ENCODE measurements around the gene HRCT1. TPM values are rescaled to one million over a fixed set of nuclear protein-coding genes. Genes with fewer than 3 reads are reported as not detected.

Gene HRCT1
- total RNA-seq, 2 experiments from 2014 or later, result not detected

DNA sequence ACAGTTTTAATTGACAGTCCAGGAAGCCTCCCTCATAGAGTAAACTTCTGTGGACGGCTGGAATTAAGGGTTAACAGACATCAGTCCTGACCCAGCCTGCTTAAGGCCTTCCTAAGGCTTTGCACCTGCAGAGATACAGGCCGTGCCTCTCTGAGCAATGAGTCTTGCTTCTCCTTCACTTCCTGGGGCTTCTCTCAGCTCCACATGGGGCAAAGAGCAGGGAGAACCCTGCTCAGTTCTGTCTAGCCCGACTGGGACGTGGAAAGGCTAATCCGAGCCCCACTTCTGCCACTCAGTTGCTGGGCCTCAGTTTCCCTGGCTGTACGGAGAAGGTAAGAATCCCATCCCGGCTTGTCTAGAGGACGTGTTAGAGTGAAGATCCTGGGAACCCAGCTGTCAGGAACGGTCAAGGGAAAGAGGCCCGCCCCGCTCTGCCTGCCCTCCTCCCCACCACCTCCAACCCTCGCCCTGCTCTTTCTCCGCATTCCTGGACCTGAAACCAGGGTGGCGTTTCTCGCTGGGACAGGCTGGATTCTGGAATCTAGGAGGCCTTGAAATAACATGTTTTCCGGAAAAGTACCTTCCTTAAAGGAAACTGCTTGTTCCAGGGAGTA is 9.8 kb downstream of the HRCT1 start:
- no peaks in the 10 kb centered on the region for H3K36me3 Mint-ChIP-seq (ENCODE audit: low read depth)
- H3K27ac ChIP-seq (ENCODE audit: low read depth in 1 of 2, low read length in 2 of 2), result no peak overlapping the region
- peaks cover 28% of the 10 kb centered on the region for H3K4me1 Mint-ChIP-seq (ENCODE audit: low read depth)
- no peak overlapping the region for H3K4me3 Mint-ChIP-seq
- H3K27me3 Mint-ChIP-seq, result no peaks in the 10 kb centered on the region
- peak overlapping the region; percentile 53 for H3K27ac Mint-ChIP-seq
- H3K27me3 ChIP-seq (ENCODE audit: control insufficient read depth in 1 of 2, insufficient read depth in 2 of 2, low read length in 2 of 2), result no peaks in the 10 kb centered on the region
- no peak for ATAC-seq (ENCODE audit: poor library complexity)
- ChIA-PET POLR2A (no interaction called here), CTCF (no interaction called here)
- H3K4me1 ChIP-seq (ENCODE audit: insufficient read depth, low read length), result peaks cover 26% of the 10 kb centered on the region
- H3K4me3 ChIP-seq (ENCODE audit: low read length), result no peak overlapping the region
- intact Hi-C loops (cut with DNase I, micrococcal nuclease), result no loop called here
- TF ChIP-seq, protein P1, sequence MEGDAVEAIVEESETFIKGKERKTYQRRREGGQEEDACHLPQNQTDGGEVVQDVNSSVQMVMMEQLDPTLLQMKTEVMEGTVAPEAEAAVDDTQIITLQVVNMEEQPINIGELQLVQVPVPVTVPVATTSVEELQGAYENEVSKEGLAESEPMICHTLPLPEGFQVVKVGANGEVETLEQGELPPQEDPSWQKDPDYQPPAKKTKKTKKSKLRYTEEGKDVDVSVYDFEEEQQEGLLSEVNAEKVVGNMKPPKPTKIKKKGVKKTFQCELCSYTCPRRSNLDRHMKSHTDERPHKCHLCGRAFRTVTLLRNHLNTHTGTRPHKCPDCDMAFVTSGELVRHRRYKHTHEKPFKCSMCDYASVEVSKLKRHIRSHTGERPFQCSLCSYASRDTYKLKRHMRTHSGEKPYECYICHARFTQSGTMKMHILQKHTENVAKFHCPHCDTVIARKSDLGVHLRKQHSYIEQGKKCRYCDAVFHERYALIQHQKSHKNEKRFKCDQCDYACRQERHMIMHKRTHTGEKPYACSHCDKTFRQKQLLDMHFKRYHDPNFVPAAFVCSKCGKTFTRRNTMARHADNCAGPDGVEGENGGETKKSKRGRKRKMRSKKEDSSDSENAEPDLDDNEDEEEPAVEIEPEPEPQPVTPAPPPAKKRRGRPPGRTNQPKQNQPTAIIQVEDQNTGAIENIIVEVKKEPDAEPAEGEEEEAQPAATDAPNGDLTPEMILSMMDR (IDR thresholded peaks at IDR 0.05), result no peak
- H3K9me3 ChIP-seq (ENCODE audit: control insufficient read depth in 1 of 2, insufficient read depth in 1 of 2, low read length in 2 of 2), result no peaks in the 10 kb centered on the region
- H3K9me3 Mint-ChIP-seq, result no peaks in the 10 kb centered on the region
- DNase-seq, result no peak
- H3K36me3 ChIP-seq (ENCODE audit: insufficient read depth, low read length), result no peaks in the 10 kb centered on the region

DNA sequence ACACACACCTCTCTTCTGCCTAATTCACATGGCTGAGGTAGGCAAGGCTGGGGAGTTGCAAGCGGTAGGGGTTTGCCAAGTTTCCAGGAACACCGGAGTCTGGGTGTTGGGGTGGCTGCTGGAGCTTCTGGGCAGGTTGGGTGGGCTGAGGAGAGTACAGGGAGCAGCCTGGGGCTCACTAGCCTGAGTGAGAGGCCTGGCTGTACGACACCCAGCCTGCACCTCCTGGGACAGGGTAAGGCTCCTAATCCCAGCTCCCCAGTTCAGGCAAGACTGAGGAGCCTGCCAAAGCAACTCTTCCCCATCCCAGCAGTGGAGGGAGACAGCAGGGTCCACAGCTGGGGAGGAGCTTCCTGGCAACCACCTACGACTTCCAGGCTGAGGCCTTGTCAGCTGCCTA is 11.3 kb downstream of the HRCT1 start:
- Histone ChIP-seq H3K4me3 (ENCODE audit: low read length) (no peak overlapping the region), H3K27me3 (ENCODE audit: control insufficient read depth in 1 of 2, insufficient read depth in 2 of 2, low read length in 2 of 2) (no peaks in the 10 kb centered on the region), H3K4me1 (ENCODE audit: insufficient read depth, low read length) (peaks cover 12% of the 10 kb centered on the region), H3K27ac (ENCODE audit: low read depth in 1 of 2, low read length in 2 of 2) (no peak overlapping the region), H3K36me3 (ENCODE audit: insufficient read depth, low read length) (no peaks in the 10 kb centered on the region), H3K9me3 (ENCODE audit: control insufficient read depth in 1 of 2, insufficient read depth in 1 of 2, low read length in 2 of 2) (no peaks in the 10 kb centered on the region)
- Mint-ChIP-seq H3K27ac (no peak overlapping the region), H3K4me3 (no peak overlapping the region), H3K4me1 (ENCODE audit: low read depth) (peaks cover 15% of the 10 kb centered on the region), H3K27me3 (no peaks in the 10 kb centered on the region), H3K9me3 (no peaks in the 10 kb centered on the region), H3K36me3 (ENCODE audit: low read depth) (no peaks in the 10 kb centered on the region)
- ChIA-PET CTCF (interaction anchor here (0.9 kb wide), 1 partner anchor 38 kb away, joined by 3 read pairs; no protein-coding TSS in a partner anchor), POLR2A (interaction anchor here (2.1 kb wide), 1 partner anchor 23 kb away, joined by 7 read pairs; no protein-coding TSS in a partner anchor)
- ATAC-seq (ENCODE audit: poor library complexity), result no peak
- DNase-seq, result no peak
- intact Hi-C loops (cut with DNase I, micrococcal nuclease), result no loop called here
- TF ChIP-seq, protein P1 (IDR thresholded peaks at IDR 0.05), result no peak

- Mint-ChIP-seq H3K27me3 (no peaks in the 10 kb centered on the region), H3K36me3 (ENCODE audit: low read depth) (no peaks in the 10 kb centered on the region), H3K4me1 (ENCODE audit: low read depth) (peaks cover 15% of the 10 kb centered on the region), H3K4me3 (no peak overlapping the region), H3K27ac (peak overlapping the region; percentile 9), H3K9me3 (no peaks in the 10 kb centered on the region)
- no peak for ATAC-seq (ENCODE audit: poor library complexity)
- no peak overlapping the region for H3K4me3 ChIP-seq (ENCODE audit: low read length)
- ChIA-PET CTCF (interaction anchor here (1.4 kb wide), 1 partner anchor 8 kb away, joined by 4 read pairs; no protein-coding TSS in a partner anchor), POLR2A (interaction anchor here (2.1 kb wide), 1 partner anchor 22 kb away, joined by 7 read pairs; no protein-coding TSS in a partner anchor)
- H3K4me1 ChIP-seq (ENCODE audit: insufficient read depth, low read length), result peaks cover 3% of the 10 kb centered on the region
- H3K27ac ChIP-seq (ENCODE audit: low read depth in 1 of 2, low read length in 2 of 2), result no peak overlapping the region
- H3K36me3 ChIP-seq (ENCODE audit: insufficient read depth, low read length), result no peaks in the 10 kb centered on the region
- H3K27me3 ChIP-seq (ENCODE audit: control insufficient read depth in 1 of 2, insufficient read depth in 2 of 2, low read length in 2 of 2), result no peaks in the 10 kb centered on the region
- TF ChIP-seq, protein P1 (IDR thresholded peaks at IDR 0.05), result no peak
- no peak for DNase-seq
- no peaks in the 10 kb centered on the region for H3K9me3 ChIP-seq (ENCODE audit: control insufficient read depth in 1 of 2, insufficient read depth in 1 of 2, low read length in 2 of 2)
- intact Hi-C loops (cut with DNase I, micrococcal nuclease), result no loop called here
These were observed 12.8 kb downstream of the HRCT1 start for GRCh38 chr9:35918780-35919179.
